GM23338 (cell line): ENCODE results near the gene ME1.

ENCODE experiments used
- CREB1 ChIP-seq: fragments of 250-450 bp; sonication (Bioruptor Pico); IDR thresholded peaks from 2 replicates; pipeline ENCODE4 v1.5.0; 2020; ENCODE audit warnings: low read depth, mild to moderate bottlenecking, moderate library complexity
- CTCF ChIP-seq, 2 experiments: fragments of 200-600 bp in 1 of 2; sonication (generic) in 1 of 2; conservative IDR thresholded peaks; 2 replicates each; pipeline versions ENCODE4 v1.5.1 to v1.6.1; 2016 to 2017; ENCODE audit warnings: antibody characterized with exemption in 2 of 2, low read depth in 2 of 2, mild to moderate bottlenecking in 2 of 2, moderate library complexity in 1 of 2
- EZH2 ChIP-seq: fragments of 200-600 bp; sonication (generic); IDR thresholded peaks from one replicate; pipeline ENCODE4 v1.8.0; 2017; ENCODE audit warnings: antibody characterized with exemption, mild to moderate bottlenecking, low read depth; ENCODE audit not compliant: unreplicated experiment
- EZH2phosphoT487 ChIP-seq: fragments of 200-600 bp; sonication (generic); IDR thresholded peaks from one replicate; pipeline ENCODE4 v1.8.1; 2018; ENCODE audit warnings: antibody characterized with exemption; ENCODE audit not compliant: unreplicated experiment
- JUNB ChIP-seq: IDR thresholded peaks from one replicate; pipeline ENCODE4 v1.6.1; 2016; ENCODE audit warnings: antibody characterized with exemption; ENCODE audit not compliant: unreplicated experiment
- NANOG ChIP-seq: IDR thresholded peaks from 2 replicates; pipeline ENCODE4 v1.6.1; 2016; ENCODE audit warnings: antibody characterized with exemption, borderline replicate concordance
- POLR2AphosphoS5 ChIP-seq: IDR thresholded peaks from 2 replicates; pipeline ENCODE4 v1.6.1; 2016; ENCODE audit warnings: antibody characterized with exemption, low read depth
- REST ChIP-seq: IDR thresholded peaks from one replicate; pipeline ENCODE4 v1.6.1; 2018; ENCODE audit warnings: antibody characterized with exemption; ENCODE audit not compliant: unreplicated experiment
- STAT1 ChIP-seq: IDR thresholded peaks from one replicate; pipeline ENCODE4 v1.6.1; 2016; ENCODE audit warnings: antibody characterized with exemption; ENCODE audit not compliant: unreplicated experiment
- ZNF114 ChIP-seq: fragments of 250-450 bp; sonication (Bioruptor Pico); IDR thresholded peaks from 2 replicates; pipeline ENCODE4 v1.5.0; 2020; ENCODE audit warnings: mild to moderate bottlenecking, moderate library complexity

- TF ChIP-seq POLR2AphosphoS5 (no peak), REST (no peak), CTCF (conservative IDR thresholded peaks at IDR 0.05; ENCODE audit: low read depth in 2 of 2) (no peak), EZH2 (no peak), JUNB (no peak), EZH2phosphoT487 (no peak), STAT1 (no peak), NANOG (no peak), ZNF114 (CRISPR knock-in tag) (no peak), CREB1 (CRISPR knock-in tag) (no peak)
Observed at GRCh38 chr6:83303426-83303825, 127.4 kb downstream of the ME1 start.
